GM12865 (cell line): ENCODE data around the gene WAS.

Source experiments
- DNase-seq: peaks from one replicate; pipeline ENCODE4 v3.0.0; 2010; ENCODE audit warnings: low read depth
- H3K4me3 ChIP-seq: 2 replicates; pipeline ENCODE4 v1.5.1; 2011; ENCODE audit warnings: mild to moderate bottlenecking, low read depth, low read length, control low read depth
- CTCF ChIP-seq: IDR thresholded peaks from 2 replicates; pipeline ENCODE4 v1.5.1; 2011; ENCODE audit warnings: low read length, control low read depth, low read depth, inconsistent platforms; ENCODE audit not compliant: insufficient read depth; ENCODE audit errors: missing control alignments

The WAS gene

GRCh38 chrX:48713847-48714246, 30.2 kb downstream of the WAS start:
- no peak for DNase-seq
- H3K4me3 ChIP-seq, result no peak overlapping the region
- TF ChIP-seq CTCF, result no peak

GRCh38 chrX:48714573-48714972, 31.0 kb downstream of the WAS start:
- DNase-seq, result no peak
- no peak overlapping the region for H3K4me3 ChIP-seq
- no peak for TF ChIP-seq CTCF

GRCh38 chrX:48715072-48715471, 31.5 kb downstream of the WAS start:
- no peak overlapping the region for H3K4me3 ChIP-seq
- no peak for DNase-seq
- no peak for TF ChIP-seq CTCF

- no peak overlapping the region for H3K4me3 ChIP-seq
- TF ChIP-seq CTCF, result no peak
- DNase-seq, result peak; percentile 4
Measured at GRCh38 chrX:48715876-48716502, 32.4 kb downstream of the WAS start.

- no peak for DNase-seq
- H3K4me3 ChIP-seq, result no peak overlapping the region
- TF ChIP-seq CTCF, result no peak
Measured at GRCh38 chrX:48719958-48720357, 36.4 kb downstream of the WAS start.

- no peak for DNase-seq
- no peak for TF ChIP-seq CTCF
- no peak overlapping the region for H3K4me3 ChIP-seq
Measured at GRCh38 chrX:48720577-48721250, 37.1 kb downstream of the WAS start.

- DNase-seq, result no peak
- TF ChIP-seq CTCF, result no peak
- no peak overlapping the region for H3K4me3 ChIP-seq
Measured at GRCh38 chrX:48721916-48722315, 38.3 kb downstream of the WAS start.
